Measurements from ENCODE around the gene SPEG. TPM values are rescaled to one million over a fixed set of nuclear protein-coding genes. Genes with fewer than 3 reads are reported as not detected.

SPEG gene
- total and polyA plus RNA-seq, 3 experiments from 2014 or later: 0.48 to 1.0 (median 0.94) TPM

DNA sequence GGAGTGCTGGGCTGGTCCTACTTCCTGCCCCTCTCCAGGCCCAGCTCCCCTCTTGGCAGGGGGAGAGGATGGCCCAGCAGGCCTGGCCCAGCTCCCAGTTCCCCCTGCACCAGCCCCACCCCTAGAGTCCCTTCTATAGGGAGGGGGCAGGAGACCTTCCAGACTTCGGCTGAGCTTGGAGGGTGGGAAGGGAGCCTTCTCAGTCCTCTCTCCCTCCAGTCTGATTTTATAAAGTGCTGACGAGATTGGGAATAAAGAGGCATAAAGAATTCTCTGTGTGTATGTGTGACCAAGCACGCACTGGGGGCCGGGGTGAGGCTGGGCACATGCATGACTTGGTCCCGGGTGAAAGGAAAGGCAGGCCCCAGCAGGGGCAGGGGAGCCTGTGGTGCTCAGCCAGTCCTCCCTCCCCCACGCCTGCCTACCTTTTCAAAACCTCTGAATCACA lies 103.9 kb downstream of the SPEG start:
- H3K9me3 Mint-ChIP-seq: no peaks in the 10 kb centered on the region
- ChIA-PET POLR2A (no interaction called here), CTCF (interaction anchor here (0.8 to 6.7 kb wide), 4 partner anchors 7 to 43 kb away, joined by 3 to 44 read pairs (median 6); a partner anchor contains a TSS)
- peaks cover 18% of the 10 kb centered on the region for H3K4me1 ChIP-seq (ENCODE audit: insufficient read depth, low read length)
- H3K4me1 Mint-ChIP-seq: peaks cover 13 to 20% (median 17%) of the 10 kb centered on the region in 3 donors
- H3K4me3 ChIP-seq (ENCODE audit: low read length): no peak overlapping the region
- no peak for DNase-seq
- H3K36me3 ChIP-seq (ENCODE audit: insufficient read depth, low read length): no peaks in the 10 kb centered on the region
- H3K27ac Mint-ChIP-seq: no peak overlapping the region
- peaks cover 1 to 6% of the 10 kb centered on the region in 2 donors for H3K27me3 Mint-ChIP-seq
- no peaks in the 10 kb centered on the region for H3K27me3 ChIP-seq (ENCODE audit: insufficient read depth, low read length, poor library complexity, severe bottlenecking)
- no peaks in the 10 kb centered on the region for H3K9me3 ChIP-seq (ENCODE audit: low read length)
- no peak overlapping the region for H3K4me3 Mint-ChIP-seq
- no peak overlapping the region for H3K27ac ChIP-seq (ENCODE audit: low read depth, low read length)
- peaks cover 0 to 12% (median 2%) of the 10 kb centered on the region in 3 donors for H3K36me3 Mint-ChIP-seq

DNA sequence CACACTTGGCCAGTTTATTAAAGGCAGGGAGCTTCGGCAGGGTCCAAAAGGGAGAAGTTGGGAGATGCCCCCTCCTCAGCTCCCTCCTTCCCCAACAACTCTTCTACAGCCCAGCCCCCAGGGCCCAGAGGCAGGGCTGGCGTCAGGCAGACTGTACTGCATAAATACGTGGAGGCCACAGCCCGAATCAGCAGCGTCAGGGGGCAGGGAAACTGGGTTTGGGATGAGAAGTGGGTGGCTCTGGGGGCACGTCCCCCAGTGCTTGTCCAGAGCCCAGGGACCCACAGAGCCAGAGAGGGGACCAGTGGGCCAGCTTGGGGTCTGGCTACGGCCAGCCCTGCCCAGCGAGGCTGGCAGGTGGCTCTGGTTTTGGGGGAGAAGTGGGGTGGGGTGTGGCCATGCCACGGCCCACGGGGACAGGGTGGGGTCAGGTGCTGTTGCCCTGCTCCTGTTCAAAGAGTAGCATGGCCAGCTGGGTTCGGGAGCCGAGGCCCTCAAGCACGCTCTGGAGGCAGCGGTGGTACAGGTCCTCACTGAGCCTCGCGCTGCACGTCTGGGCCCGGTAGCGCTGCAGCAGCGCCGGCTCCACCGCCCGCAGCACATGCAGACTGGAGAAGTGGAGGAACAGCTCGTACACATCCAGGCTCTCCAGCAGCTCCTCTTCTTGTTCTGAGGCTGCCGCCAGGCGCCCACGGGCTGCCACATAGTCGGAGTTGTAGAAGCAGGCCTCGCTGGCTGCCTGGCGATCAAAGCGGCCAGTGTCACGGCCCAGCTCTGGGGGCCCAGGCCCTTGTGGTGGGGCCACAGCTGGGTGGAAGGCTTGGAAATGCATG lies 104.5 kb downstream of the SPEG start:
- Mint-ChIP-seq H3K36me3 (peaks cover 0 to 12% (median 2%) of the 10 kb centered on the region in 3 donors), H3K27me3 (peaks cover 1 to 4% of the 10 kb centered on the region in 2 donors), H3K4me1 (peaks cover 15 to 21% (median 18%) of the 10 kb centered on the region in 3 donors), H3K9me3 (no peaks in the 10 kb centered on the region), H3K4me3 (peak overlapping the region in 1 of 7 donors; percentile 54), H3K27ac (no peak overlapping the region)
- Histone ChIP-seq H3K4me1 (ENCODE audit: insufficient read depth, low read length) (peaks cover 18% of the 10 kb centered on the region), H3K27me3 (ENCODE audit: insufficient read depth, low read length, poor library complexity, severe bottlenecking) (no peaks in the 10 kb centered on the region), H3K36me3 (ENCODE audit: insufficient read depth, low read length) (no peaks in the 10 kb centered on the region), H3K27ac (ENCODE audit: low read depth, low read length) (no peak overlapping the region), H3K9me3 (ENCODE audit: low read length) (no peaks in the 10 kb centered on the region), H3K4me3 (ENCODE audit: low read length) (no peak overlapping the region)
- POLR2A ChIA-PET: no interaction called here
- no peak for DNase-seq
- CTCF ChIA-PET: interaction anchor here (0.8 to 6.7 kb wide), 5 partner anchors 8 to 102 kb away, joined by 3 to 44 read pairs (median 7); no protein-coding TSS in a partner anchor

DNA sequence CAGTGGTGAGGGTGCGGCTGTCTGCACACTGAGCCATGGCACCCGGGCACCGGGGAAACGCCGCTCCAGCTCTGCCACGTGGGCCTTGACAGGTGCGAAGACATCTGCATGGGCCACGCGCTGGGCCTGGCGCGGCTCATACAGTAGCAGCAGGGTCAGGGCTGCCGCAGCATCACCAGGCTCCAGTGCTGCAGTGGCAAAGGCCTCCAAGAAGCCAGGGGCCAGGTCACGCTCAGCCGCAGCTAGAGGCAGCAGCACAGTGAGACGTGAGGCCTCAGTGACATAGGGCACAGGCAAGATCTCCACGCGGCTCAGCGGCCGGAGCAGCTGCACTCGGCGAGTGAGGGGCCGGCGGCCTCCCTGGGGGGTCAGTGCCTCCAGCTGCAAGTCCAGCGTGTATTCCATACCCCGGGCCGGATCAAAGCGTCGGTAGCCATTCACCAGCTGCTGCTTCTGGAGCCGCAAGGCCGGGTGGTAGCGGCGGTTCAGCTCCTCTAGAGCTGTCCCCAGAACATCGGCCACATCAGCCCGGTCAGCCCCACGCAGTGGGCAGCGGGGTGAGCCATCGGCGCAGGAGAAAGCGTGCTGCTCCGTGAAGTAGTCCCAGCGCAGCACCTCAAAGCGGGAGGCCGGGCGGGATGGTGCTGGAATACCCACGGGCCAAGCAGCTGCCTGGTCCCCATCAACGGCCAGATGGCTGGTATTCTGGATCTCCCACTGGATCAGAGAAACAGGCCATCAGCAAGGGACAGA lies 105.5 kb downstream of the SPEG start:
- Histone ChIP-seq H3K4me3 (ENCODE audit: low read length) (no peak overlapping the region), H3K9me3 (ENCODE audit: low read length) (no peaks in the 10 kb centered on the region), H3K36me3 (ENCODE audit: insufficient read depth, low read length) (no peaks in the 10 kb centered on the region), H3K27ac (ENCODE audit: low read depth, low read length) (no peak overlapping the region), H3K27me3 (ENCODE audit: insufficient read depth, low read length, poor library complexity, severe bottlenecking) (no peaks in the 10 kb centered on the region), H3K4me1 (ENCODE audit: insufficient read depth, low read length) (peaks cover 18% of the 10 kb centered on the region)
- ChIA-PET POLR2A (no interaction called here), CTCF (interaction anchor here (1.0 to 6.7 kb wide), 17 partner anchors 9 to 103 kb away, joined by 3 to 44 read pairs (median 6); no protein-coding TSS in a partner anchor)
- H3K27ac Mint-ChIP-seq: no peak overlapping the region
- H3K9me3 Mint-ChIP-seq: no peaks in the 10 kb centered on the region
- no peak overlapping the region for H3K4me3 Mint-ChIP-seq
- peaks cover 1 to 4% of the 10 kb centered on the region in 2 donors for H3K27me3 Mint-ChIP-seq
- no peak for DNase-seq
- H3K4me1 Mint-ChIP-seq: peaks cover 22 to 30% (median 27%) of the 10 kb centered on the region in 3 donors
- H3K36me3 Mint-ChIP-seq: peaks cover 0 to 12% (median 2%) of the 10 kb centered on the region in 3 donors

DNA sequence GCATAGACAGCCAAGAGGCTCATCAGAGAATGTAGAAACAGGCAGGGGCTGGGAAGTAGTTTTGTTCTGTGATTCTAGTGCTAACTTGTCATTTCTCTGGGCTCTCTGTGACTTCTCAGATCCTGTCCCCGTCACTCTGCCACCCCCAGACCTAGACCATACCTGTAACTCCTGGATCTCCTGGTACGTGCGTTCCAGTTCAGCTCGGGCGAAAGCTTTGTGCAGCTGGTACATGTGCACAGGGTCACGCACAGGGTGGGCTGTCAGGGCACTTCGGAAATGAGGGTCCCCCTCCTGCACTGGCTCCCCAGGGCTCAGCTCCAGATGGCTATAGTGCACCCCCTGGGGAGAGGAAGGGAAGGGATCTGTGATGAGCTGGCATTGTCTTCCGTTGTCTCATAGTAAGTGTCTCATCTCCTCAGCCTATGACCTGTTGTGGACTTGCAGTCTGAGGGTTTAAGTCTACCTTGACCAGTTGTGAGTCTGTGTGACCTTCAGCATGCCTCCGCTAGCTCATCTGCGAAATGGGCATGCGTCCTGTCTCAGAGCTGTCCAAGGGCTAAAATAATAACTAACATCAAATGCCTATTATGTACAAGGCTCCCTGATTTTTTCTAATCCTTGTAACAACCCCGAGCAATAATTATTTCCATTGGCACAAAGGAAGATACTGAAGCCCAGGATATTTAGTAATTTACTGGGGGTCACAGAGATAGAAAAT lies 106.3 kb downstream of the SPEG start:
- no peak for DNase-seq
- Histone ChIP-seq H3K27me3 (ENCODE audit: insufficient read depth, low read length, poor library complexity, severe bottlenecking) (no peaks in the 10 kb centered on the region), H3K4me3 (ENCODE audit: low read length) (peak overlapping the region; percentile 81), H3K27ac (ENCODE audit: low read depth, low read length) (no peak overlapping the region), H3K9me3 (ENCODE audit: low read length) (no peaks in the 10 kb centered on the region), H3K4me1 (ENCODE audit: insufficient read depth, low read length) (peaks cover 18% of the 10 kb centered on the region), H3K36me3 (ENCODE audit: insufficient read depth, low read length) (no peaks in the 10 kb centered on the region)
- ChIA-PET CTCF (interaction anchor here (0.7 to 6.7 kb wide), 28 partner anchors 10 to 260 kb away, joined by 3 to 44 read pairs (median 4); partner anchors contain the start of genes GMPPA, OBSL1 and STK11IP), POLR2A (interaction anchor here (0.9 kb wide), 1 partner anchor 11 kb away, joined by 3 read pairs; no protein-coding TSS in a partner anchor)
- H3K36me3 Mint-ChIP-seq: peaks cover 0 to 12% (median 2%) of the 10 kb centered on the region in 3 donors
- H3K27me3 Mint-ChIP-seq: peaks cover 0 to 1% of the 10 kb centered on the region in 2 donors
- peak overlapping the region; percentile 57 to 89 (median 84) for H3K4me3 Mint-ChIP-seq
- peaks cover 22 to 30% (median 27%) of the 10 kb centered on the region in 3 donors for H3K4me1 Mint-ChIP-seq
- H3K27ac Mint-ChIP-seq: peak overlapping the region in 2 of 8 donors; percentile 29 to 54
- no peaks in the 10 kb centered on the region for H3K9me3 Mint-ChIP-seq

DNA sequence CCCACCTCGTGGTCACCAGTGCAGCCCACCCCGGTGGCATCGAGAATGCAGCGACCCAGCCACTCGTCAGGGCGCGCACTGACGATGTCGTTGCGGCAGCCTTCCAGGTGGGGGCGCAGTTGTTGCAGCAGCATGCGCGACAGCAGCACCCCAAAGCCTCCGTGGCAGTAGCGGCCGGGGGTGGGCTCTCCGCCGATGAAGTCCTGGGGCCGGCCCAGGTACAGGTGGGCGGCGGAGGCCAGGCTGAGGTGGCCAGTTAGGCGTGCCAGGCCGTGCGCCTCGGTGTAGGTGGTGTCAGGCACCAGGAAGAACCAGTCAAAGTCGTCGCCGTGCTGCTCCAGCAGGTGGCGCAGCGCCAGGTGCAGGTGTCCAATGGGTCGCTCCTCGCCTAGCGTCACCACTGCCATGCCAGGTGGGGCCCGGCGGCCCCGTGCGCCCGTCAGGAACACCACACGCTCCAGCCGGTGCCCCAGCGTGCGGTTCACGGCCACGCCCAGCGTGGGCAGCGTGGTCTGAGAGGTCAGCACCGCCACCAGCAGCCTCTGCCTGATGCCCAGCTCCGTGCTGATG lies 107.1 kb downstream of the SPEG start:
- Histone ChIP-seq H3K9me3 (ENCODE audit: low read length) (no peaks in the 10 kb centered on the region), H3K27me3 (ENCODE audit: insufficient read depth, low read length, poor library complexity, severe bottlenecking) (no peaks in the 10 kb centered on the region), H3K36me3 (ENCODE audit: insufficient read depth, low read length) (no peaks in the 10 kb centered on the region), H3K27ac (ENCODE audit: low read depth, low read length) (no peak overlapping the region), H3K4me1 (ENCODE audit: insufficient read depth, low read length) (peaks cover 18% of the 10 kb centered on the region), H3K4me3 (ENCODE audit: low read length) (peak overlapping the region; percentile 81)
- POLR2A ChIA-PET: interaction anchor here (0.6 to 0.9 kb wide), 2 partner anchors 12 to 154 kb away, joined by 3 read pairs; no protein-coding TSS in a partner anchor
- CTCF ChIA-PET: interaction anchor here (0.6 to 6.7 kb wide), 33 partner anchors 10 to 261 kb away, joined by 3 to 44 read pairs (median 4); partner anchors contain the start of genes GMPPA, OBSL1 and STK11IP
- DNase-seq: peak; percentile 72 to 89 (median 84)
- Mint-ChIP-seq H3K4me1 (peaks cover 22 to 30% (median 27%) of the 10 kb centered on the region in 3 donors), H3K27ac (peak overlapping the region in 2 of 8 donors; percentile 29 to 57), H3K4me3 (peak overlapping the region; percentile 82 to 94 (median 86)), H3K9me3 (no peaks in the 10 kb centered on the region), H3K27me3 (peaks cover 0 to 1% of the 10 kb centered on the region in 2 donors), H3K36me3 (peaks cover 0 to 12% (median 2%) of the 10 kb centered on the region in 3 donors)

DNA sequence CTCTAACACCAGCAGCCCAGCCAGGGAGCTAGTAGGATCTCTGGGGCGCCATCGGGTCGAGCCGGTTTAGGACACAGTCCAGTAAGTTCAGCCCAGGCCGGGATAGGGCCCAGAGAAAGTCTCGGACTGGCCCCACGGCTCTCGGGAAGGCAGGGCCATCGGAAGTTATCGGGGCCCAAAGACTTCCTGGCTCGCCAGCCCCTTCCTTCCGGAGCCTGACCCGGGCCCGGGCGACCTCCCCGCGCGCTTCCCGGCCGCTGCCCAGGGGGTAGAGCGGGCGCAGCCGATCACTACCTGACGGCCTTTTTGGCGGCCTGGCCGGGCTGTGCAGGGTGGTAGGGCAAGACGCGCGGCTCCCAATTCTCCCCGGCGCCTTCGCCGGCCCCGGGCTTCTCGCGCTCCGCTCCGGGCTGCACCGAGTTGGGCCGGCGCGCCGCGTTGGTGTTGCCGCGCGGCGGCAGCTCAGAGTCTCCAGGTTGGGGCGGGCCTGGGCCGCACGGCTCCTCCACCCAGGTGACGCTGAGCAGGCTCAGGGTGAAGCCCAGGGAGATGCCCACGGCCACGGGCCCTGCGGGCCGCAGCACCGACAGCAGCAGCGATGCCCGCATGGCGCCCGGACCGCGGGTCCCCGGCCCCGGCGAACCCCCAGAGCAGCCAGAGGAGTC lies 108.4 kb downstream of the SPEG start:
- Histone ChIP-seq H3K9me3 (ENCODE audit: low read length) (no peaks in the 10 kb centered on the region), H3K4me3 (ENCODE audit: low read length) (peak overlapping the region; percentile 81), H3K27ac (ENCODE audit: low read depth, low read length) (peak overlapping the region; percentile 69), H3K4me1 (ENCODE audit: insufficient read depth, low read length) (peaks cover 18% of the 10 kb centered on the region), H3K27me3 (ENCODE audit: insufficient read depth, low read length, poor library complexity, severe bottlenecking) (no peaks in the 10 kb centered on the region), H3K36me3 (ENCODE audit: insufficient read depth, low read length) (no peaks in the 10 kb centered on the region)
- Mint-ChIP-seq H3K9me3 (no peaks in the 10 kb centered on the region), H3K27me3 (peaks cover 4 to 7% of the 10 kb centered on the region in 2 donors), H3K4me1 (peaks cover 22 to 30% (median 27%) of the 10 kb centered on the region in 3 donors), H3K36me3 (peaks cover 0 to 12% (median 2%) of the 10 kb centered on the region in 3 donors), H3K4me3 (peak overlapping the region; percentile 81 to 94 (median 86)), H3K27ac (peak overlapping the region; percentile 66 to 92 (median 80))
- CTCF ChIA-PET: interaction anchor here (1.0 to 6.7 kb wide), 8 partner anchors 11 to 99 kb away, joined by 3 to 44 read pairs (median 4); a partner anchor contains a TSS
- DNase-seq: no peak
- POLR2A ChIA-PET: interaction anchor here (1.1 kb wide), 1 partner anchor 1956 kb away, joined by 4 read pairs; no protein-coding TSS in a partner anchor

Measured in CD8-positive, alpha-beta memory T cell (primary cell).